ENCODE measurements around the gene TIMM29.

TIMM29 gene

DNA sequence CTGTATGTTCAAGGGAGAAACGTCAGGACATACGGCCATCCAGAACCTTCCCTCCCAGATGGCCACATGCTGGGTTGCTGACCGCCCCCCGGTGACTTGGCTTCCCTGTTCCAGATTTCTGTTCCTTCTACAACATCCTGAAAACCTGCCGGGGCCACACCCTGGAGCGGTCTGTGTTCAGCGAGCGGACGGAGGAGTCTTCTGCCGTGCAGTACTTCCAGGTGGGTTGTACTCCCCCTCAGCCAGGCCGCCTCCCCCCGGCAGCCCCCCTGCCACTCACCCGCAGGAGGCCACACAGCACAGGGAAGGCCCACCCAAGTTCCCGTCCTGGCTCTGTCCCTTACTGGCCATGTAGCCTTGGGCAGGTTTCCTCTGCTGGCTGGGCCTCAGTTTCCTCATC is 20.7 kb upstream of the TIMM29 start:
- TF ChIP-seq, protein P1, sequence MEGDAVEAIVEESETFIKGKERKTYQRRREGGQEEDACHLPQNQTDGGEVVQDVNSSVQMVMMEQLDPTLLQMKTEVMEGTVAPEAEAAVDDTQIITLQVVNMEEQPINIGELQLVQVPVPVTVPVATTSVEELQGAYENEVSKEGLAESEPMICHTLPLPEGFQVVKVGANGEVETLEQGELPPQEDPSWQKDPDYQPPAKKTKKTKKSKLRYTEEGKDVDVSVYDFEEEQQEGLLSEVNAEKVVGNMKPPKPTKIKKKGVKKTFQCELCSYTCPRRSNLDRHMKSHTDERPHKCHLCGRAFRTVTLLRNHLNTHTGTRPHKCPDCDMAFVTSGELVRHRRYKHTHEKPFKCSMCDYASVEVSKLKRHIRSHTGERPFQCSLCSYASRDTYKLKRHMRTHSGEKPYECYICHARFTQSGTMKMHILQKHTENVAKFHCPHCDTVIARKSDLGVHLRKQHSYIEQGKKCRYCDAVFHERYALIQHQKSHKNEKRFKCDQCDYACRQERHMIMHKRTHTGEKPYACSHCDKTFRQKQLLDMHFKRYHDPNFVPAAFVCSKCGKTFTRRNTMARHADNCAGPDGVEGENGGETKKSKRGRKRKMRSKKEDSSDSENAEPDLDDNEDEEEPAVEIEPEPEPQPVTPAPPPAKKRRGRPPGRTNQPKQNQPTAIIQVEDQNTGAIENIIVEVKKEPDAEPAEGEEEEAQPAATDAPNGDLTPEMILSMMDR (IDR thresholded peaks at IDR 0.05; ENCODE audit: insufficient read depth, low read length, poor library complexity, severe bottlenecking), result no peak
- TF ChIP-seq EZH2phosphoT487 (conservative IDR thresholded peaks at IDR 0.05; ENCODE audit: low read length), result no peak
- Histone ChIP-seq H3K36me3 (ENCODE audit: low read length) (no peaks in the 10 kb centered on the region), H3K9ac (ENCODE audit: low read length) (no peak overlapping the region), H3K27ac (ENCODE audit: low read depth, low read length) (no peak overlapping the region), H2AFZ (ENCODE audit: low read depth, low read length, severe bottlenecking) (no peak overlapping the region), H3K9me3 (ENCODE audit: insufficient read depth, low read length) (no peaks in the 10 kb centered on the region), H3K9me2 (replicated peaks; ENCODE audit: insufficient read depth, low read length) (no peaks in the 10 kb centered on the region), H3K4me3 (ENCODE audit: insufficient read depth, low read length, poor library complexity, severe bottlenecking) (no peak overlapping the region), H3F3A (ENCODE audit: insufficient read depth) (no peaks in the 10 kb centered on the region), H3K79me2 (ENCODE audit: insufficient read depth, low read length) (peaks cover 6% of the 10 kb centered on the region; the same call in 1 of the 2 replicates), H3K4me2 (ENCODE audit: low read depth, low read length, poor library complexity, severe bottlenecking) (no peak overlapping the region), H3K27me3 (ENCODE audit: low read length) (no peaks in the 10 kb centered on the region), H4K20me1 (ENCODE audit: low read depth, low read length) (no peaks in the 10 kb centered on the region)

DNA sequence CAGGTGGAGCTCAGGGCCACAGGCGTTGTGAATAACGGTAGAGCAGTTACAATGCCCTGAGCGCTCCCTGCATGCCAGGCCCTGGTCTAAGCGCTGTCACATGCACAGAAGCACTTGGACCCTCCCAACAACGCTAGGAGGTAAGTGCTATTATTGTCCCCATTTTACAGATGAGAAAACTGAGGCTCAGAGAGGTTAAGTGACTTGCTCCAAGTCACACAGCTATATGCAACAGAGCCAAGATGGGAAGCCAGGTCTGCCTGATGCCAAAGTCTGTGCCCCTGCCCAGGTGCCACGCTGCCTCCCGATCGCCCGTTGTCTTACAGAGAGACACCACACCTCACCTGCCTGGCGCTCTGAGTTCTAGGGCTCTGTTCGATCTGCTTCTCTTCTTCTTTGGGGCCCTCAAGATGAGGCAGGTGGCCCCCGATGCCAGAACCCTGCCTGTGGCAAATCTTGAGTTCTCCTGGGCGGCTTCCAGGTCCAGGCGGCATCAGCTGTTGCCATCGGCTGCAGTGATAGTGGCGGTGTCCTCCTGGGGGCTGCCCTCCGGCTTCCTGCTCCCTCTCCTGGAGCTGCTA is 20.1 kb upstream of the TIMM29 start:
- Histone ChIP-seq H3K4me2 (ENCODE audit: low read depth, low read length, poor library complexity, severe bottlenecking) (no peak overlapping the region), H3K27me3 (ENCODE audit: low read length) (no peaks in the 10 kb centered on the region), H3F3A (ENCODE audit: insufficient read depth) (no peaks in the 10 kb centered on the region), H3K9me2 (replicated peaks; ENCODE audit: insufficient read depth, low read length) (no peaks in the 10 kb centered on the region), H4K20me1 (ENCODE audit: low read depth, low read length) (no peaks in the 10 kb centered on the region), H3K4me3 (ENCODE audit: insufficient read depth, low read length, poor library complexity, severe bottlenecking) (no peak overlapping the region), H2AFZ (ENCODE audit: low read depth, low read length, severe bottlenecking) (no peak overlapping the region), H3K79me2 (ENCODE audit: insufficient read depth, low read length) (peaks cover under 1% of the 10 kb centered on the region; the same call in 1 of the 2 replicates), H3K36me3 (ENCODE audit: low read length) (no peaks in the 10 kb centered on the region), H3K9me3 (ENCODE audit: insufficient read depth, low read length) (no peaks in the 10 kb centered on the region), H3K27ac (ENCODE audit: low read depth, low read length) (no peak overlapping the region), H3K9ac (ENCODE audit: low read length) (no peak overlapping the region)
- TF ChIP-seq, protein P1 (IDR thresholded peaks at IDR 0.05; ENCODE audit: insufficient read depth, low read length, poor library complexity, severe bottlenecking), result no peak
- no peak for TF ChIP-seq EZH2phosphoT487 (conservative IDR thresholded peaks at IDR 0.05; ENCODE audit: low read length)

DNA sequence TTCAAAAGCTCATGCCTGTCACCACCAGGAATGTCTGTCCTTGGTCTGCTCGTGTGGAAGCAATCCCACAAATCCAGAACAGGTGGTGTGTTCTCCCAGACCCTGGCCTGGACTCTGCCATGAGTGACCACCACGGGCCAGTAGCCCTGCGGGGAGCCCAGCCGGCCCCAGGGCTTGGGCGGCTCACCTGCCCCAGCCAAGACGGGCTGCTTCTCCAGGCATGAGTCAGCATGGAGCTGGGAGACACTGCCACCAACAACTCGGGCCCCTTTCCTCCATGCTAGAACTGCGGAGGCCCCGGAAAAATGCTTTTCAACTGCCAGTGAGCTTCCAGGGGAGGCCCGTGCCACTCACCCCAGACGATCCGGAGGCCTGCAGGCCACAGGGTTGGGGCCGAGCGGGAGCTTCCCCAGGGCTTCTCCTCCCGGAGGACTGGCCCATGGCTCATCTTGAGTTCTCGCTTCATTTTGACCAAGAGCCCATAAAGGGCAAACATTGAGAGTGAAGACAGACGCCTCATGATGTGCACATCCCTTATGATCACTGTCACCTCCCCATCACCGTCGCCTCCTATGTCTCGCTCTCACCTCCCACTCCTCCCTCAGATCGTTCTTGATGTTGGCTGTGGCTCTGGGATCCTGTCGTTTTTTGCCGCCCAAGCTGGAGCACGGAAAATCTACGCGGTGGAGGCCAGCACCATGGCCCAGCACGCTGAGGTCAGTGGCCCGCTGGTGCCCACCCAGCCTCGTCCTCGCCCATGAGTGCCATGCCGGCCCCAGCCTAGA is 16.8 kb upstream of the TIMM29 start:
- Histone ChIP-seq H3K4me2 (ENCODE audit: low read depth, low read length, poor library complexity, severe bottlenecking) (no peak overlapping the region), H3K27ac (ENCODE audit: low read depth, low read length) (no peak overlapping the region), H3K27me3 (ENCODE audit: low read length) (no peaks in the 10 kb centered on the region), H3K36me3 (ENCODE audit: low read length) (no peaks in the 10 kb centered on the region), H4K20me1 (ENCODE audit: low read depth, low read length) (no peaks in the 10 kb centered on the region), H3K9me2 (replicated peaks; ENCODE audit: insufficient read depth, low read length) (no peaks in the 10 kb centered on the region), H2AFZ (ENCODE audit: low read depth, low read length, severe bottlenecking) (no peak overlapping the region), H3K9me3 (ENCODE audit: insufficient read depth, low read length) (no peaks in the 10 kb centered on the region), H3K79me2 (ENCODE audit: insufficient read depth, low read length) (no peaks in the 10 kb centered on the region), H3K9ac (ENCODE audit: low read length) (no peak overlapping the region), H3F3A (ENCODE audit: insufficient read depth) (no peaks in the 10 kb centered on the region), H3K4me3 (ENCODE audit: insufficient read depth, low read length, poor library complexity, severe bottlenecking) (no peak overlapping the region)
- TF ChIP-seq, protein P1 (IDR thresholded peaks at IDR 0.05; ENCODE audit: insufficient read depth, low read length, poor library complexity, severe bottlenecking), result no peak
- no peak for TF ChIP-seq EZH2phosphoT487 (conservative IDR thresholded peaks at IDR 0.05; ENCODE audit: low read length)

Data from SU-DHL-6 (cell line).